HS-27A (cell line): ENCODE measurements around the gene MGP.

ENCODE experiments used
- DNase-seq: peaks from one replicate; pipeline ENCODE4 v3.0.0-alpha.2; 2012; ENCODE audit warnings: low read depth, missing footprints

MGP gene

DNA sequence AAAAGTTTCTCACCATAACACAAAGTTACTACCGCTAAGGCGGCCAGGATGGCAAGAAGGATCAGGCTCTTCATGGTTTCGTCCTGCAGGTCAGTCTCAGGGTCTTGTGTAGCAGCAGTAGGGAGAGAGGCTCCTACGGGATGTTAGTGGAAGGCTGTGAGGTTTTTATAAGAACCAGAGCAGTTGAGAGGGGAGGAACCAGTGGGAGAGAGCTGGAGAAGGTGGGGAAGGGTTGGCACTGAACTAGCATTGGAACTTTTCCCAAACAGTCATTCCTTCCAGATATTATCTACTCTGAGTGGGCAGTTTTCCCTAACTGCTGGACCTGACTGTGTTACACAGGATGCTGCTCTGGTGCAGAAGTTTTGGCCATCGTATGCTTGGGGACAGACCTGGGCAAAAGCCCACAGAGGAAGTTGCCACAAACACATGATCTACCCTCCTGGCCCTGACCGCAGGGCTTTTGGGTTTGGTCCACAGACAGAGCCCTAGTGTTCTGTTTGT, at the start of gene MGP:
Gene MGP, minus strand, starts transcription at position 137 of the 504 bp plus-strand sequence. Its CDS starts 63 bp downstream, at position 74.
- no peak for DNase-seq

DNA sequence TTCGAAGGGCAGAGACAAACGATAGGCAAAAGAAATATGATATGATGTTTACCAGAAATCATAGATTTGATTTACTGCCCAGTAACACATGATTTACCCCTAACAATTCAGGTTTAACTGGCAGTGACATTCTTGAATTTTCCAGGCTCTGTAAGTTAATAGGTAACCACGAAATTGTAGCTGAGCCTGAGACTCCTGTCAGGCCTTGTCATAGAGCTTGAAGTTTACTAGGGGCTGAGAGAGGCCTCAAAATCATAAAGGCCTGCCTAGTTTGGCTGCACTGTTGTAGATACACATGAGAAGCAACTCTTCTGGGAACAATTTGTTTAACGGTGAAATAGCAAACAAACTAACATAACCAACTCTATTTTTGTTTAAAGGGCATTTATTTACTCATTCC, 49.4 kb upstream of the MGP start:
- DNase-seq = no peak

DNA sequence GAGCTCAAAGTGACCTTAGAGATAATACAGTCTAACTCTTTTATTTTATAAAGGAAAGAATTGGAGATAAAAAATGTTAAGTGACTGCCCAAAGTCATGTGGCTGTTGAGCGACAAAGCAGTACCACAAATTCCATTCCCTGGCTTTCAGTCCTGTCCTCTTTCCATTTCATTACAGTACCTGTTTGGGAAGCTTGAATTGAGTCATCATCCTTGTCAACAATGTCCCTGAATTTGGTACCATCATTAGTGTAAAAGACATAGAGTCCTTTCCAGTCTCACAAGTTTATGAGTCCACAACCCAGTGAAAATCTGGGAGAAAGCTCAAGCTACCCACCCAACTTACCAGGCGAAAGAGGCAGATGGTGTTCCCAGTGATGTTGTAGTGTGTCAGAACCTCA, 48.9 kb upstream of the MGP start:
- no peak for DNase-seq

DNA sequence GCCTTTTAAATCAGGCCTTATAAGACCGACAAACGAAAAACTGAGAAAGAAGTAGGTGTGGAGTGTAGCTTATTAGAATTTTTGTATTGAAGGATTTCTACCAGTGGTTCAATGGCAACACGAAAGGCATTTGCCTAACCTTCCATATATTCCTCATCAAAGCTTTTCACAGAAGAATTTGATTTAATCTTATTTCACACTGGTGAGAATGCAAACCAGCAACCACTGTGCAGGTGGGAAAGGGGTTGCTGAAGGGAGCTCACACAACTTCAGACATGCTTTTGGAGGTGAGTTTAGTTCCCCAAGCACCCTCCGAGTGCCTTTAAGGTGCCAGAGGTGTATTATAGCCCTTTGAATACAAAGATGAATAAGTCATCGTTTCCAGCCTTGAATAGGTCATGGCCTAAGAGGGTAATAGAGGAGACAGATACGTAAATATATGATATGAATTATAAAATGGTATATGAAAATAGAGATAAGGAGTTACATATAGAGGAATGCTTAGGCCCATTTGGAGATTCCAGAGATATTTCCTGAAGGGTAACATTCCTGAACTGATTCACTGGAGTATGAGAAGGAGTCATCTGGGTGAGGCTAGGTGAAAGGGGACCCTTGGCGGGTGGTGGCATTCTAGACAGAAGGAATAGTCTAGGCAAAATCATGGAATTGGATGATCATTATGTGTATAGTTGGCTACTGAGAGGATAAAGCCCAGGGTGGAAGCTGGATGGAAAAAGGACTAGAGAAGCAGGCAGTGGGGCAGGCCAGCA, 46.3 kb upstream of the MGP start:
- no peak for DNase-seq

DNA sequence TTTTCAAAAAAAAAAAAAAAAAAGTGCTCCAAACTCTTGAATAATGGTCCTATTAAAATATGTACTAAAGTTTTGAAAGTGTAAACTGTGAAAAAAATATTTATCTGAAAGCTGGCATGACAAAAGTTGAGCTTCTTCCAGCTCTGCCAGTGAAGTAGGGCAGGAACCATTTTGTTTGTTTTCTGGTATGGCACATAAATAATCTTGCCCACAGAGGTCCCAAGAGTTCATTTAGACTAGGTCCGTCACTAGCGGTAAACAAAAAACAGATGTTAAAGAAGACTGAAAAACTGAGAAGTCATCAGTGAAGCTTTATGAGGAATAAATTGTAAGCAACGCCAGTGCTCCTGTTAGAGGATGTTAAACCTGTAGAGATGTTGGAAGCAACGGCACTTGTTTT, 45.7 kb upstream of the MGP start:
- no peak for DNase-seq

DNA sequence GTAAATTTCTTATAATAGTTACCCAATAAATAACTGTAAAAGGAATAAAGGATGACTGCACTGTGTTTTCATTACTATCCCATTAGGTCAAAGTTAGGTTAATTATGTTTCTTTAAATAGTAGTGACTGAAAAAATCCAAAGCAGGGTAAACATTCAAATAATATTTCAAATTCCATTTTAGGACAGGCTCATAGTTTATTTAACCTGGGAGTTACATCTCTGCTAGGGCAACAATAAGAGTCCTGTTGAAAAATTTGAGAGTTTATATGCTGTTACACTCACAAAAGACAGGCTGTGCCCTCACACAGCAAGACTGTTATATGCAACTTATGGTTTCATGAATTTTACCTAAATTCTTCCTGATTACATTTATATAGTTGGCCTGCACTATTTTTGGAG, 44.6 kb upstream of the MGP start:
- no peak for DNase-seq

DNA sequence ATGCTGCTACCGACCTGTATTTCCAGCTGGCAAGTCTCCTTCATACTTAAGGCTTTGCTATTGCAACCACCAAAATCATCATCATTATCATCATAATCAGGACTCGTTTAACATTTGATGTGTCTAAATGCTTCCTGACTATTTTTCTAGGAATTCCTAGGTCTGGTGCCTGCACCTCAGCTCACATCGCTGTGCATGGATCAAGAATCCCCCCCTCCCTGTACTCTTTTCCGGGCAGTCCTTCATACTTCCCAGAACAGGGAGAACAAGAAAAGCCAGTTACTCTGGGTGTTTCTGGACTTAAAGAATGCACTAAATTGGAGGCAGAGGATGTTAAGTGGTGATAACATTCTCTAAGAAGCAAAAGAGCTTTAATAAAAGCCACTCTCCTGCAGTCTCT, 43.3 kb upstream of the MGP start:
- no peak for DNase-seq

DNA sequence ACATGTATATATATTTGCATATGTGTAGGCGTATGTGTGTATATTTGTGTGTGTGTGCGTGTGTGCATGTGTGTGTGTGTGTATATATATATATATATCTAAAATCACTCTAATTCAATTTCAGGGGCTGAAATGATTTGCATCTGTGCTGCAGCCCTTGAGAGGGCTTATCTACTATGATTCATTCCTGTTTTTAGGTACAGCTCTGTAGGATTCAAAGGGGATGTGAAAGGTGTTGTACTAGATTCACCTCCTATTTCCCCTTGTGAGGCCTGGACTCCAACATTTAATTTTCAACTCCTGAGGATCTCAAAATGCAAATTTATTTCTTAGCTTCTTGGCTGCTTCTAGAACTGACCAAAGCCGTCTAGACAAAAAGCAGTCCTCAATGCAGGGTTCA, 41.6 kb upstream of the MGP start:
- DNase-seq = no peak

DNA sequence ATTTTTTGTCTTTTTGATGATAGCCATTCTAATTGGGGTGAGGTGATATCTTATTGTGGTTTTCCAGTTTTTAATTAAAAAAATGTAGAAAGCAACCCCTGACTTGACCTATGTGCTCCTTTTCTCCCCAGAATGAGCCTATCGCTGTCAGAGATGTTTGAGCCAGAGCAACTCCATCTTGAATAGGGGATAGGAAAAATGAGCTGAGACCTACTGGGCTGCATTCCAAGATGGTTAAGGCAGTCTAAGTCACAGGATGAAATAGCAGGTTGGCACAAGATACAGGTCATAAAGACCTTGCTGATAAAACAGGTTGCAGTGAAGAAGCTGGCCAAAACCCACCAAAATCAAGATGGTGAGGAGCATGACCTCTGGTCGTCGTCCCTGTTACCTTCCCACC, 38.9 kb upstream of the MGP start:
- DNase-seq = no peak

DNA sequence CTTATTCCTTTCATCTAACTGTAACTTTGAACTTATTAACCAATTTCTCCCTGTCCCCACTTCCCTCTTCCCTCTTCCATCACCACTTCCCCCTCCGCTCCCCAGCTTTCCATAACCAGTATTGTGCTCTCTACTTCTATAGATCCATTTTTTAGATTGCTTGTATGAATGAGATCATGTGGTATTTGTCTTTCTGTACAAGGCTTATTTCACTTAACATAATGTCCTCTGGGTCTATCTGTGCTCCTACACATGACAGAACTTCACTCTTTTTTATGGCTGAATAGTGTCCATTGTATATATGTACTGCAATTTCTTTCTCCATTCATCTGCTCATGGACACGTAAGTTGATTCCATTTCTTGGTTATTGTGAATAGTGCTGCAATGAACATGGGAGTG, 38.3 kb upstream of the MGP start:
- DNase-seq = no peak

DNA sequence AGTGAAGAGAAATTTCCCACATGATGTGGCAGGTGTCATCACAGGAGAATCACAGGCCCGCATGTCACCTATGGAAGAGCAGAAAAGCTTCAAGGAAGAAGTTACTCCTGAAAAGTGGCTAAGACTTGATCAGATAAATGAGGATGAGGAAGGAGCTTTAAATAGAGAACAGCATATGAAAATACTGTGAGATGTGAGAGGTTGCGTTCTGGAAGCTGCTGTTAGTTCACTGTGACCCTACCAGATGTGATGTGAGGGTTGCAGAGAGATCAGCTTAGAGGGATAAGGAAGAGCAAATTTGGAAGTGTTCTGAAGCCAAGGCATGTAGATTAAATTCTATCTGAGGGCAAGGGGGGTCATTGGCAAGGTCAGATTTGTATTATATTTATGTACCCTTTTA, 35.6 kb upstream of the MGP start:
- DNase-seq = no peak

DNA sequence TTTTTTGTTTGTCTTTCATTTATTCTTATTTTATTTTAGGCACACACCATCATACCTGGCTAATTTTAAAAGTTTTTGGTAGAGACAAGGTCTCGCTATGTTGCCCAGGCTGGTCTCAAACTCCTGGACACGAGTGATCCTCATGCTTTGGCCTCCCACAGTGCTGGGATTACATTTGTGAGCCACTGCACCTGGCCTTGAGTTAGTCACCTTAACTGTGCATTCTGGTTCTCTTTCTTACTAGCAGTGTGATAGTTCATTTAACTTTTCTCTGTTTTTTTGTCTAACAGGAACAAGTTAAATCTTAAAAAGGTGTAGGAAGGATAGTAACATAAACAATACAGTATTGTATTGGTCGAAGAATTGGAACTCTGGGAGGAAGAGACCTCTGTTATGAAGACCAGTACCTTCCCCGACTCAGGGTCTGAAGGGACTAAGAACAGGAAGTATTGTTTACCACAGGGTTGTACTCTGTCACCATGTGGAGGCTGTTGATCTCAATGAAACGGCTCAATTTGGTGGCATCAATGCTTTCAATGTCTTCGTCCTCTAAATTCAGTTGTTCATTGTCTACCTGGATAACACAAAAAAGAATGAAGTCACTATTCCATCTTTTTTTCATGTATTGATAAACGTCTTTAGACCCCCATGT, 34.9 kb upstream of the MGP start:
- DNase-seq = no peak

DNA sequence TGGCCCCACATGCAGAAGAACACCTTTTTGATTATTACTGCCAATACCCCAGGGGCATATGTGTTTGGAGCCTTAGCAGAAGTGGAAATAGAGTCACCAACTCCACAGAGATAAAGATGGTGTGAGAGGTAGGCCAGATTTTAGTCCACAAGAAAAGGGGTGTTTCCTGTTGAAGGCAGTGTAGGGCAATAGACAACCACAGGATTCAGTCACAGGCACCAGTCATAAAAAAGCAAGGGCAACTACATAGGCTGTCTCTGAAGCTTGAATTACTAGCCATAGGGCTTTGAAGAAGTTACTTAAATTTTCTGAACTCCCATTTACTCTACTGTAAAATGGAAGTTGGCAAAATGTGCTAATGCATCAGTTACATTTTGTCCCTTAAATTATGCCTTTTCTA, 33.8 kb upstream of the MGP start:
- no peak for DNase-seq

DNA sequence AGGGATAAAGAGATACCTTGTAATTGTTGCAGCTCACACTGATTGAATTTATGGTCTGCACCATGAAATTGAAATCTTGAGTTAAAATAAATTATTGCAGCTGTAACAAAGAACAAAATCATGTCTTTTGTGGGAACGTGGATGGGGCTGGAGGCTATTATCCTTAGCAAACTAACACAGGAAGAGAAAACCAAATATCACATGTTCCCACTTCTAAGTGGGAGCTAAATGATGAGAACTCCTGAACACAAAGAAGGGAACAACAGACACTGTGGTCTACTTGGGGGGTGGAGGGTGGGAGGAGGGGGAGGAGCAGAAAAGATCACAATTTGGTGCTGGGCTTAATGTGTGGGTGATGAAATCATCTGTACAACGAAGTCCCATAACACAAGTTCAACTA, 30.1 kb upstream of the MGP start:
- no peak for DNase-seq

DNA sequence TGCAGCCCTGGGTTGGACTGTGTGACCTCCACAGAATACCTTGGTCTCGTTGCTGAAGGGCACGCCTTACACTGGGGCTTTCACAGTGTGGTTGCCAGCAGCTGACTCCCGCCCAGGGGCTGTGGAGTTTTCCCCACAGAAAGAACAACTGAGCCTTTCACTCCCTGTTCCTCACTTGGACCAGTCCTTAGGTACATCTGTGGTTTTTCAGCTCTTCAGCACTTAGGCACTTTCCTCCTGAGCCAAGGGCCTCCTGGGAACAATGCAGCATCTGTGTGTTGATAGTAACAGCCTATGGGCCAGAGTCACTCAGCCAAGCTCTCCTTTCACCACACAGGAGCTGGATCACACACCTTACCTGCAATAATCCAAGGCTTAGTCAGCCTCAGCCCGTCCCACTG, 27.7 kb upstream of the MGP start:
- DNase-seq = no peak

DNA sequence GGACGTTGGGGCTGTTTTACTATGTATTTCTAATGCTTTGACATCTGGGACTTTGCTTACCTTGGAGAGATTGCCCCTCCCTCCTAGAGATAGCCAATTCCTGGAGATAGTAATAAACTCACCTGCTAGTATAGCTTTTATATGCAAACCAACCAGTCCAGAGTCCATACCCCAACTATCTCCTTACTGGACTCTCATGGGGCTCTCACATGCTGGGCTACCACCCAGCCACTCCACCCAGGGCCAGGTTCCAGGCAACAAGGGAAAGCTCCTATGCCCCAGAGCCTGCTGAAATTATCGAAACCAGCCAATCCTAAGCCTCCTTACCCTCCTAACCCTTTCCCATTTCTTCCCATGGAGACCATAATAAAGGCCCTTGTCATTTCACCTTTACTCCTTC, 25.5 kb upstream of the MGP start:
- no peak for DNase-seq

DNA sequence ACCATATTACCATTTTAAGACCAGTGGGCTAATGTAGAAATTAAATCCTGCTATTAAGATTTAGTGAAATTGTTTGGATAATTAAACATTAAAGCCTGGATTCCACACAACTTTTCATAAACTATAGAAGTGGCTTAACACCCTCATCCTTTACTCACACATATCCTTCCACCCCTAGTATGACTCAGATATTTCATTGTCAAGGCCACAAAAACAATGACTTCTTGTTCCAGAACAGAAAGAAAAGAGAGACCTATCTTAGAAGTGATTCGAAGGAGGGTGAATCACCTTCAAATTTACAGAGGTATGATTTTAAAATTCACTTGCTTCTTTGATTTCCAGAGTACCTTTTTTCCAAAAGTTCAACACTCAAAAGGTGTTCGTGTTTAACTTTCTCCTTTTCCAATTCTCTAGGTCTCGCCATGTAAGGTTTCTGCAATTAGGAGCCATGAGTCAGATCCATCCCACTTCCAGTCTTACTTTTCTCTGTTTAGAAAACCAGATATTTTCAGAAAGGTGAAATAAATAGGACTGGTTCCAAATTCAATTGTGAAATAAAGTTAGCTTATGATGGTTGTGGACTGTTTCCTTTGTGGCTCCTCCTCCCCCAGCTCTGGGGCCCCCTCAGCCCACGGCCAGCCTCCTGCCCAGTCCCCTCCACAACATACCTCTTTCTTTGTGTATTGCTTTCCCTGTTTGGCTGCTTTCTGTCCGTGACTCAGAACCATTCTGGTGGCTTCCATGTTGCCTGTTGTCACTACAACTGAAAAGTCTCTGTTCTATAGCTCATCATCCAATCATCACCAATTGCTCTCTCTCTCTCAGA, 24.6 kb upstream of the MGP start:
- DNase-seq = no peak

DNA sequence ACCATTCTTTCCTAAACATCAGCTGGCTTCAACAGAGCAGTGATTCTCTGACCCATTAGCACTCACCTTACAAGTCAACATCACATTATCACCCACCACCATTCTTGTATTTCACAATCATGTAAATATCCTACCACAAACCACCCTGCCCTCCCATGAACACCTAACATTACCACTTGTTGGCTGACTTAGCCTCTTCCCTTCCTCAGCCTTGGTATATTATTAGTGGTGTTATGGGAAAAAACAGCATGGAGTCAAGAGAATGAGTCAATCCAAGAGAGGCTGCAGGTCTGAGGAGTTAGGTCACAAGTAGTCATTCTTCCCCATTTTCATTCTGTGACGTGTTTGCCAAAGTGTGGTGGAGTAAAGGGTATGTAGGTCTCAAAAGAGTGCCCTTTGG, 22.3 kb upstream of the MGP start:
- DNase-seq = no peak

DNA sequence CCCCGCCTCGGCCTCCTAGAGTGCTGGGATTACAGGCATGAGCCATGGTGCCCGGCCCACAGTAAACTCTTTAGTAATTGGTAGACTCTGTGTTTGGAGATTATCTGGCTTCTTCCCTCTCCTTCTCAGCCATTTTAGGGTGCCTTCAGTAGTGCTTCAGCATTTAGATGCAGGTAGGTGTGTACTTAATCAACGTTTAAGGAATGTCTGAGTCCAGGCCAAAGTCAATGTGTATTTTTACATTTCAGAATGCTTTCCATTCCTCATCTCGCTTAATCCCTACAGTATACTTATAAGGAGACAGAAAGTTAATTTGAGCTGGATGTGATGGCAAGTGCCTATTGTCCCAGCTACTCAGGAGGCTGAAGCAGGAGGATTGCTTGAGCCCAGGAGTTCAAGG, 20.5 kb upstream of the MGP start:
- DNase-seq = no peak

DNA sequence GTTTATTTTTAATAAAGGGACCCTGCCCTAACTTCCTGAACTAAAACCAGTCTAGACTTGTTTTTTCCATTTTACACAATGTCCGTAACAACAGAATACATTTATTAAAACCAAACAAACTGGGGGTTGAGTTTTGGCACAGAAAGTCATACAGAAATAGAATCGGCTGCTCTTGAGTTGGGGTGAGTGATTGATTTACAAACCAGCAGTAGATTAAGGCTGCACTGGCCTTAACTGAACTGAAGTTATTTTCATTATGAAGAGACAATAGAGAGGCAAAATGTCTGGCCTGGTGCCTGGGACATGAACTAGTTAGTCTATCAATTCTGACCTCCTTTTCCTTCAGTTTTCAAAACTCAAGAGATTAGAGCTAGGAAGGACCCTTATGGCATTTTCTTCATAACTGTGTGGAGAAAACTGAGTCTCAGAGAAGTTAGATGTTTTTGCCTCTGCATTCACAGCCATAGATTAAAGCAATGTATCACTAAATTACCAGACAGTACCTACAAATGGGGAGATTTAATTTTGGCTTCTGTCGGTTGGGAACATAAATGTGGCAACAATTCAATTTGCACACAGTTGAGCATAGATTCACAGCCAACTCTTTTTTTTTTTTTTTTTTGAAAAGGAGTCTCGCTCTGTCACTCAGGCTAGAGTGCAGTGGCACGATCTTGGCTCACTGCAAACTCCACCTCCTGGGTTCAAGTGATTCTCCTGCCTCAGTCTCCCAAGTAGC, 19.8 kb upstream of the MGP start:
- DNase-seq = no peak

DNA sequence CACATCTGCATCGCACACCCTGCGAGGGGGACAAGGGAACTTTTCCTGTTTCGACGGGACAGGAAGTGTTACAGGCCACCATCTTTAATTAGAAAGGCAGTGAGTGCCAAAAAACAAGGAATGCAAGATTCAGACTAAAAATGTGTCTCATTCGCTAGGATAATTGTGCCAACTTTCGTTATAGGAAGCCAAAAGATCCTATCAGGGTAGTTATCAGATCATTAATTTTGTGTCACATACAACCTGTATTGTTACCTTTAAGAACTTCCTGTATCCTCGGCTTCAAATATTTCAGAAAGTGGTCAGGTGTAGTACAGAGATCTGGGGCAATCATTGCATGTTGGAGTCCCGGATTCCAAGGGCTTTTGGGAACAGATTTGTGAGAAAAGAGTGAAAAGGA, 19.2 kb upstream of the MGP start:
- DNase-seq = no peak

DNA sequence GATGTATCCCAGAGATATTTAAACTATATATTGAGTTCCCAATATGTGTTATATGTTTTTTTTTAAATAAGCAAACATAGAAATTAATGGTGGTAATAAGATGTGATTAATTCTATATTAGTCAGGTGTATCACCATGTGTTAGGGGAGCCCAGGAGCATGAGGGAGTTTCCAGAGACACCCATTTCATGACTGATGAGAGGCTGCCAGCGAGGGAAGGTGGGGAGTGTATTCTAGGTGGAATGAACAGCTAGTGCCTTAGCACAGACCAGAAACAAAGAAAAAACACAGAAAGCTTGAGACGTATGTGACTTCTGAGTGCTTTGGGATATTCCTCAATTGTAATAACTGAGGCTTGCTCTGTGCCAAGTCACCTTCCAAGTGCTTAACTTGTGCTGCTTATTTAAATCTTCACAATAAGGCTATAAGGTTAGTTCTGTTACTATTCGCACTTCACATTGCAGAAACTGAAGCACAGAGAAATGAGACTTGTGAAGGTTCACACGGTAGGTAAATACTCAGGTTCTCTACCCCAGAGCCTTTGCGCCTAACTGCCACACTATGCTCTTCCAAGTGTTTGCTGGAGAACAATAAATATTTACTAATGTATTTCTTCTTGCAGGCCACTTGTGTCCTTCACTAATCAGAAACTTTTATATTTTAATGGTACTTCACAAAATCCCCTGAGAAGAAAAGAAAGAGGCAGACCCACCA, 17.9 kb upstream of the MGP start:
- DNase-seq = no peak
